WTC11 (cell line): ENCODE data around the gene CHST6. TPM values are rescaled to one million over a fixed set of nuclear protein-coding genes. Genes with fewer than 3 reads are reported as not detected.
A peak's percentile ranks its signal among the peaks of the same experiment; 100 is the strongest.

ENCODE experiments used
- ATAC-seq: fragments of 200-7000 bp; cut with Tn5 transposase; 2 replicates; pipeline ENCODE4 v1.10.0; 2021; ENCODE audit warnings: mild to moderate bottlenecking, moderate library complexity
- CTCF ChIA-PET: fragments of 300-600 bp; sonication (Branson Sonifier 250); formaldehyde crosslinking; loops from one replicate; lab custom pipeline; 2021; ENCODE audit warnings: antibody characterized with exemption; lab: Charles Lee
- POLR2A ChIA-PET: fragments of 350-600 bp; sonication (Branson Sonifier 250); formaldehyde crosslinking; loops from one replicate; lab custom pipeline; 2021; ENCODE audit warnings: antibody characterized with exemption; lab: Charles Lee
- DNase-seq: peaks from one replicate; pipeline ENCODE4 v3.0.0; 2021; ENCODE audit warnings: low spot score
- H3K27ac Mint-ChIP-seq: 2 replicates; pipeline ENCODE4 v1.8.0; 2021; ENCODE audit warnings: mixed read lengths
- H3K27me3 Mint-ChIP-seq: 2 replicates; pipeline ENCODE4 v1.8.0; 2021; ENCODE audit warnings: low read depth, mild to moderate bottlenecking, moderate library complexity, mixed read lengths
- H3K36me3 Mint-ChIP-seq: 2 replicates; pipeline ENCODE4 v1.8.0; 2021; ENCODE audit warnings: mixed read lengths
- H3K4me1 Mint-ChIP-seq: 2 replicates; pipeline ENCODE4 v1.8.0; 2022; ENCODE audit warnings: mixed read lengths
- H3K4me3 Mint-ChIP-seq: 2 replicates; pipeline ENCODE4 v1.8.0; 2021; ENCODE audit warnings: mild to moderate bottlenecking, moderate library complexity, mixed read lengths
- H3K9me3 Mint-ChIP-seq: 2 replicates; pipeline ENCODE4 v1.8.0; 2021; ENCODE audit warnings: mixed read lengths
- ATF2 ChIP-seq: sonication (generic); formaldehyde crosslinking; IDR thresholded peaks from 2 replicates; pipeline ENCODE4 v1.8.1; 2022; ENCODE audit warnings: low read depth, missing genetic modification reagents, borderline replicate concordance
- E2F1 ChIP-seq: sonication (generic); formaldehyde crosslinking; IDR thresholded peaks from 2 replicates; pipeline ENCODE4 v1.8.0; 2022; ENCODE audit warnings: mild to moderate bottlenecking, missing genetic modification reagents
- ETV6 ChIP-seq: sonication (generic); formaldehyde crosslinking; IDR thresholded peaks from 2 replicates; pipeline ENCODE4 v1.8.1; 2022; ENCODE audit warnings: mild to moderate bottlenecking, missing genetic modification reagents
- FOXP4 ChIP-seq: sonication (generic); formaldehyde crosslinking; IDR thresholded peaks from 2 replicates; pipeline ENCODE4 v1.8.0; 2022; ENCODE audit warnings: mild to moderate bottlenecking, missing genetic modification reagents
- GABPB1 ChIP-seq: sonication (generic); formaldehyde crosslinking; IDR thresholded peaks from 2 replicates; pipeline ENCODE4 v1.8.1; 2023; ENCODE audit warnings: mild to moderate bottlenecking, missing genetic modification reagents
- GRHL2 ChIP-seq: fragments of 250-450 bp; sonication (Bioruptor Pico); IDR thresholded peaks from 2 replicates; pipeline ENCODE4 v1.8.0; 2022; ENCODE audit warnings: mild to moderate bottlenecking, moderate library complexity; ENCODE audit not compliant: insufficient replicate concordance, severe bottlenecking
- GTF2I ChIP-seq: fragments of 250-450 bp; sonication (Bioruptor Pico); conservative IDR thresholded peaks from 2 replicates; pipeline ENCODE4 v1.4.0; 2021; ENCODE audit warnings: mild to moderate bottlenecking
- NFYB ChIP-seq: sonication (generic); formaldehyde crosslinking; conservative IDR thresholded peaks from 2 replicates; pipeline ENCODE4 v1.8.0; 2022; ENCODE audit warnings: low read depth, missing genetic modification reagents
- NR2C2 ChIP-seq: sonication (generic); formaldehyde crosslinking; IDR thresholded peaks from 2 replicates; pipeline ENCODE4 v1.8.0; 2022; ENCODE audit warnings: mild to moderate bottlenecking, missing genetic modification reagents
- PRDM15 ChIP-seq: sonication (generic); formaldehyde crosslinking; IDR thresholded peaks from 2 replicates; pipeline ENCODE4 v1.8.0; 2022; ENCODE audit warnings: missing genetic modification reagents
- SMAD3 ChIP-seq: sonication (generic); formaldehyde crosslinking; IDR thresholded peaks from 2 replicates; pipeline ENCODE4 v1.8.0; 2022; ENCODE audit warnings: missing genetic modification reagents, mild to moderate bottlenecking, borderline replicate concordance
- SP1 ChIP-seq: sonication (generic); formaldehyde crosslinking; conservative IDR thresholded peaks from 2 replicates; pipeline ENCODE4 v1.8.1; 2022; ENCODE audit warnings: missing genetic modification reagents
- TCF7 ChIP-seq: sonication (generic); formaldehyde crosslinking; IDR thresholded peaks from 2 replicates; pipeline ENCODE4 v1.8.0; 2022; ENCODE audit warnings: mild to moderate bottlenecking, low read depth, missing genetic modification reagents, moderate library complexity
- TEAD4 ChIP-seq: sonication (generic); formaldehyde crosslinking; IDR thresholded peaks from 2 replicates; pipeline ENCODE4 v1.8.0; 2022; ENCODE audit warnings: mild to moderate bottlenecking, missing genetic modification reagents
- ZBTB43 ChIP-seq: sonication (generic); formaldehyde crosslinking; IDR thresholded peaks from 2 replicates; pipeline ENCODE4 v1.8.1; 2023; ENCODE audit warnings: mild to moderate bottlenecking, missing genetic modification reagents
- ZNF281 ChIP-seq: sonication (generic); formaldehyde crosslinking; IDR thresholded peaks from 2 replicates; pipeline ENCODE4 v1.8.0; 2023; ENCODE audit warnings: mild to moderate bottlenecking, missing genetic modification reagents
- ZNF396 ChIP-seq: fragments of 250-450 bp; sonication (Bioruptor Pico); IDR thresholded peaks from 2 replicates; pipeline ENCODE4 v1.8.0; 2021; ENCODE audit warnings: mild to moderate bottlenecking, moderate library complexity, borderline replicate concordance
- ZNF416 ChIP-seq: fragments of 250-450 bp; sonication (Bioruptor Pico); IDR thresholded peaks from 2 replicates; pipeline ENCODE4 v1.9.0; 2021; ENCODE audit warnings: mild to moderate bottlenecking, inconsistent platforms
- total RNA-seq: library from RNA; stranded (reverse); gene quantifications from 3 replicates; pipeline ENCODE4 v1.2.3, GENCODE V29; 2021

Gene CHST6
- total RNA-seq, 1 experiment from 2014 or later, result 20.2 TPM

GRCh38 chr16:75488322-75488721 is 6.9 kb downstream of the CHST6 start (continued):
- TF ChIP-seq GTF2I (no peak), TEAD4 (no peak), NFYB (CRISPR knock-in tag) (no peak), FOXP4 (CRISPR knock-in tag) (no peak), ZNF396 (CRISPR knock-in tag) (no peak), ZNF281 (CRISPR knock-in tag) (no peak), GRHL2 (CRISPR knock-in tag) (no peak), ZNF416 (CRISPR knock-in tag) (no peak), E2F1 (CRISPR knock-in tag) (no peak), ETV6 (CRISPR knock-in tag) (no peak), NR2C2 (no peak)

GRCh38 chr16:75486676-75487313 is 8.4 kb downstream of the CHST6 start:
- Mint-ChIP-seq H3K27ac (peak overlapping the region; percentile 57), H3K4me3 (no peak overlapping the region), H3K27me3 (no peaks in the 10 kb centered on the region), H3K36me3 (peaks cover 13% of the 10 kb centered on the region), H3K4me1 (peaks cover 12% of the 10 kb centered on the region), H3K9me3 (no peaks in the 10 kb centered on the region)
- ATAC-seq (no peak), DNase-seq (no peak)
- CTCF ChIA-PET, result interaction anchor here (1.1 to 1.4 kb wide), 2 partner anchors 22 to 30 kb away, joined by 4 to 6 read pairs; no protein-coding TSS in a partner anchor
- POLR2A ChIA-PET, result interaction anchor here (0.6 to 0.7 kb wide), 2 partner anchors 17 to 81 kb away, joined by 4 to 8 read pairs; no protein-coding TSS in a partner anchor
- no peak for TF ChIP-seq TCF7 (CRISPR knock-in tag)

GRCh38 chr16:75486014-75486675 is 9.1 kb downstream of the CHST6 start:
- Mint-ChIP-seq H3K27me3 (no peaks in the 10 kb centered on the region), H3K4me1 (peaks cover 9% of the 10 kb centered on the region), H3K27ac (peak overlapping the region; percentile 57; the same call in 1 of the 2 replicates), H3K36me3 (peaks cover 13% of the 10 kb centered on the region), H3K9me3 (no peaks in the 10 kb centered on the region), H3K4me3 (no peak overlapping the region)
- no peak for ATAC-seq
- ChIA-PET CTCF (interaction anchor here (2.0 kb wide), 1 partner anchor 31 kb away, joined by 12 read pairs; no protein-coding TSS in a partner anchor), POLR2A (no interaction called here)
- no peak for DNase-seq
- no peak for TF ChIP-seq ATF2 (CRISPR knock-in tag)
- no peak for TF ChIP-seq SMAD3 (CRISPR knock-in tag)
- TF ChIP-seq PRDM15 (CRISPR knock-in tag), result no peak
- TF ChIP-seq ZBTB43 (CRISPR knock-in tag), result no peak
- TF ChIP-seq GABPB1 (CRISPR knock-in tag), result no peak
- no peak for TF ChIP-seq SP1 (CRISPR knock-in tag)
